GM23338 (cell line): ENCODE results near the gene ITGA8. TPM values are rescaled to one million over a fixed set of nuclear protein-coding genes. Genes with fewer than 3 reads are reported as not detected.

Source experiments
- ATAC-seq: fragments of 200-7000 bp; cut with Tn5 transposase; 3 replicates; pipeline ENCODE4 v1.9.1; 2020
- DNase-seq: peaks from one replicate; pipeline ENCODE4 v3.0.0-alpha.2; 2015; ENCODE audit warnings: low spot score
- H2AFZ ChIP-seq: fragments of 200-600 bp; sonication (generic); 2 replicates; pipeline ENCODE4 v1.8.0; 2016; ENCODE audit warnings: antibody characterized with exemption, mild to moderate bottlenecking, moderate library complexity
- H3F3A ChIP-seq: fragments of 200-600 bp; sonication (generic); replicated peaks from 2 replicates; pipeline ENCODE4 v1.8.0; 2017; ENCODE audit warnings: antibody characterized with exemption, mixed run types, low read depth
- H3K27ac ChIP-seq: fragments of 200-600 bp; sonication (generic); 2 replicates; pipeline ENCODE4 v1.6.1; 2016; ENCODE audit warnings: low read depth
- H3K27me3 ChIP-seq: fragments of 200-600 bp; sonication (generic); 2 replicates; pipeline ENCODE4 v1.8.0; 2016; ENCODE audit warnings: mild to moderate bottlenecking, mixed run types, moderate library complexity; ENCODE audit not compliant: insufficient read depth
- H3K36me3 ChIP-seq: fragments of 200-600 bp; sonication (generic); 2 replicates; pipeline ENCODE4 v1.8.0; 2016; ENCODE audit warnings: mild to moderate bottlenecking; ENCODE audit not compliant: insufficient read depth
- H3K4me1 ChIP-seq: fragments of 200-600 bp; sonication (generic); 2 replicates; pipeline ENCODE4 v1.8.0; 2016; ENCODE audit warnings: mild to moderate bottlenecking, moderate library complexity; ENCODE audit not compliant: insufficient read depth
- H3K4me2 ChIP-seq: fragments of 200-600 bp; sonication (generic); 2 replicates; pipeline ENCODE4 v1.7.1; 2017; ENCODE audit warnings: mixed run types
- H3K4me3 ChIP-seq: fragments of 200-600 bp; sonication (generic); 2 replicates; pipeline ENCODE4 v1.6.1; 2016; ENCODE audit warnings: mixed run types
- H3K79me2 ChIP-seq: fragments of 200-600 bp; sonication (generic); replicated peaks from 2 replicates; pipeline ENCODE4 v1.8.0; 2017; ENCODE audit warnings: mild to moderate bottlenecking; ENCODE audit not compliant: insufficient read depth
- H3K9me2 ChIP-seq: fragments of 200-600 bp; sonication (generic); 2 replicates; pipeline ENCODE4 v1.8.0; 2017; ENCODE audit not compliant: insufficient read depth
- H4K20me1 ChIP-seq: fragments of 200-600 bp; sonication (generic); replicated peaks from 2 replicates; pipeline ENCODE4 v1.8.0; 2017; ENCODE audit warnings: mild to moderate bottlenecking; ENCODE audit not compliant: insufficient read depth
- H3K27ac Mint-ChIP-seq: 2 replicates; pipeline ENCODE4 v1.8.0; 2020; ENCODE audit warnings: inconsistent platforms, mild to moderate bottlenecking, moderate library complexity, mixed read lengths
- H3K27me3 Mint-ChIP-seq: 3 replicates; pipeline ENCODE4 v1.8.0; 2022; ENCODE audit warnings: low read depth, mild to moderate bottlenecking, moderate library complexity, mixed read lengths, inconsistent platforms; ENCODE audit not compliant: insufficient read depth, poor library complexity
- H3K36me3 Mint-ChIP-seq: 3 replicates; pipeline ENCODE4 v1.8.0; 2021; ENCODE audit warnings: low read depth, mild to moderate bottlenecking, inconsistent platforms, moderate library complexity, mixed read lengths
- H3K4me1 Mint-ChIP-seq: 3 replicates; pipeline ENCODE4 v1.8.0; 2020; ENCODE audit warnings: mild to moderate bottlenecking, inconsistent platforms, mixed read lengths
- H3K4me3 Mint-ChIP-seq: 3 replicates; pipeline ENCODE4 v1.8.0; 2021; ENCODE audit warnings: moderate library complexity, mild to moderate bottlenecking, inconsistent platforms, mixed read lengths
- H3K9me3 Mint-ChIP-seq: 3 replicates; pipeline ENCODE4 v1.8.0; 2020; ENCODE audit warnings: moderate library complexity, mild to moderate bottlenecking, inconsistent platforms, mixed read lengths
- EZH2 ChIP-seq: fragments of 200-600 bp; sonication (generic); IDR thresholded peaks from one replicate; pipeline ENCODE4 v1.8.0; 2017; ENCODE audit warnings: antibody characterized with exemption, mild to moderate bottlenecking, low read depth; ENCODE audit not compliant: unreplicated experiment
- EZH2phosphoT487 ChIP-seq: fragments of 200-600 bp; sonication (generic); IDR thresholded peaks from one replicate; pipeline ENCODE4 v1.8.1; 2018; ENCODE audit warnings: antibody characterized with exemption; ENCODE audit not compliant: unreplicated experiment
- JUNB ChIP-seq: IDR thresholded peaks from one replicate; pipeline ENCODE4 v1.6.1; 2016; ENCODE audit warnings: antibody characterized with exemption; ENCODE audit not compliant: unreplicated experiment
- NANOG ChIP-seq: IDR thresholded peaks from 2 replicates; pipeline ENCODE4 v1.6.1; 2016; ENCODE audit warnings: antibody characterized with exemption, borderline replicate concordance
- ZNF331 ChIP-seq: fragments of 250-450 bp; sonication (Bioruptor Pico); IDR thresholded peaks from 2 replicates; pipeline ENCODE4 v1.5.0; 2020; ENCODE audit warnings: low read depth, mild to moderate bottlenecking, moderate library complexity
- polyA plus RNA-seq: library from polyadenylated mRNA; unstranded; fragments of >200 nt; fragmentation: Nextera tagmentation; extraction: Ambion mirVana; gene quantifications from 2 replicates; pipeline ENCODE4 v1.2.1, GENCODE V29; 2016
- total RNA-seq: library from RNA; depleted of rRNA; stranded (reverse); fragments of >200 nt; shearing (Covaris generic); gene quantifications from 2 replicates; pipeline ENCODE4 v1.2.3, GENCODE V29; 2014
- TF ChIP-seq, protein P1 (sequence below): fragments of 250-450 bp; sonication (Bioruptor Pico); IDR thresholded peaks from 2 replicates; pipeline ENCODE4 v1.5.0; 2020; ENCODE audit warnings: mild to moderate bottlenecking, moderate library complexity
- TF ChIP-seq, protein P2 (sequence below): IDR thresholded peaks from 2 replicates; pipeline ENCODE4 v1.6.1; 2016; ENCODE audit warnings: antibody characterized with exemption
- TF ChIP-seq, protein P3 (sequence below): IDR thresholded peaks from one replicate; pipeline ENCODE4 v1.6.1; 2018; ENCODE audit warnings: antibody characterized with exemption; ENCODE audit not compliant: unreplicated experiment

ITGA8 gene
- total and polyA plus RNA-seq, 2 experiments from 2014 or later: not detected

DNA sequence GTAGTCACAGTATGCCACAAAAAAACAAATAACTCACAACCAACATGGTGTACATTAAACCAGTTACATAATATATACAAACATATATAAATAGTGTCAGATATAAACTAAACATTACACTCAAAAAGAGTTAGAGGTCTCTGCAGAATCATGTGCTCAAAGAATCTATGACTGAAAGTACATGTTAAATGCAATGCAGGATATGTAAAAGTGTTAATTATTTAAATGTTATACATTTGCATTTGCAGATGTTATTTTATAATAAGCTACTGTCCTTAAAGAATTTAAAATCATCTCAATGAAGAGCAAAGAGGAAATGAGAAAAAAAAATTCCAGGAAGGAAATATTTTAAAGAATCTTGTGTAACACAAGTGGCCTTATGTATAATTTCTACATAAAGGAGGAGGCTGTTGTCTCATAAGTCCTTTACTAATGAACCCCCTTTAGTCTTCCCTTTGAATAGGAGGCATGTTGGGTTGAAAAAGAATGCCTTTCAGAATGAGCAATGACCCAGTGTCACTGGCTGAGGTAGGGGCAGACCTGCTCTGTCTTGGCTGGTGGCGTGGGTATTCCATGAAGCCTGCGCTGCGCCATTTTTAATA, 148.9 kb downstream of the ITGA8 start:
- H3K4me3 ChIP-seq: no peak overlapping the region
- no peak overlapping the region for H3K4me3 Mint-ChIP-seq
- ATAC-seq: no peak
- H2AFZ ChIP-seq: peak overlapping the region; percentile 25
- no peak for TF ChIP-seq EZH2phosphoT487
- TF ChIP-seq, protein P1, sequence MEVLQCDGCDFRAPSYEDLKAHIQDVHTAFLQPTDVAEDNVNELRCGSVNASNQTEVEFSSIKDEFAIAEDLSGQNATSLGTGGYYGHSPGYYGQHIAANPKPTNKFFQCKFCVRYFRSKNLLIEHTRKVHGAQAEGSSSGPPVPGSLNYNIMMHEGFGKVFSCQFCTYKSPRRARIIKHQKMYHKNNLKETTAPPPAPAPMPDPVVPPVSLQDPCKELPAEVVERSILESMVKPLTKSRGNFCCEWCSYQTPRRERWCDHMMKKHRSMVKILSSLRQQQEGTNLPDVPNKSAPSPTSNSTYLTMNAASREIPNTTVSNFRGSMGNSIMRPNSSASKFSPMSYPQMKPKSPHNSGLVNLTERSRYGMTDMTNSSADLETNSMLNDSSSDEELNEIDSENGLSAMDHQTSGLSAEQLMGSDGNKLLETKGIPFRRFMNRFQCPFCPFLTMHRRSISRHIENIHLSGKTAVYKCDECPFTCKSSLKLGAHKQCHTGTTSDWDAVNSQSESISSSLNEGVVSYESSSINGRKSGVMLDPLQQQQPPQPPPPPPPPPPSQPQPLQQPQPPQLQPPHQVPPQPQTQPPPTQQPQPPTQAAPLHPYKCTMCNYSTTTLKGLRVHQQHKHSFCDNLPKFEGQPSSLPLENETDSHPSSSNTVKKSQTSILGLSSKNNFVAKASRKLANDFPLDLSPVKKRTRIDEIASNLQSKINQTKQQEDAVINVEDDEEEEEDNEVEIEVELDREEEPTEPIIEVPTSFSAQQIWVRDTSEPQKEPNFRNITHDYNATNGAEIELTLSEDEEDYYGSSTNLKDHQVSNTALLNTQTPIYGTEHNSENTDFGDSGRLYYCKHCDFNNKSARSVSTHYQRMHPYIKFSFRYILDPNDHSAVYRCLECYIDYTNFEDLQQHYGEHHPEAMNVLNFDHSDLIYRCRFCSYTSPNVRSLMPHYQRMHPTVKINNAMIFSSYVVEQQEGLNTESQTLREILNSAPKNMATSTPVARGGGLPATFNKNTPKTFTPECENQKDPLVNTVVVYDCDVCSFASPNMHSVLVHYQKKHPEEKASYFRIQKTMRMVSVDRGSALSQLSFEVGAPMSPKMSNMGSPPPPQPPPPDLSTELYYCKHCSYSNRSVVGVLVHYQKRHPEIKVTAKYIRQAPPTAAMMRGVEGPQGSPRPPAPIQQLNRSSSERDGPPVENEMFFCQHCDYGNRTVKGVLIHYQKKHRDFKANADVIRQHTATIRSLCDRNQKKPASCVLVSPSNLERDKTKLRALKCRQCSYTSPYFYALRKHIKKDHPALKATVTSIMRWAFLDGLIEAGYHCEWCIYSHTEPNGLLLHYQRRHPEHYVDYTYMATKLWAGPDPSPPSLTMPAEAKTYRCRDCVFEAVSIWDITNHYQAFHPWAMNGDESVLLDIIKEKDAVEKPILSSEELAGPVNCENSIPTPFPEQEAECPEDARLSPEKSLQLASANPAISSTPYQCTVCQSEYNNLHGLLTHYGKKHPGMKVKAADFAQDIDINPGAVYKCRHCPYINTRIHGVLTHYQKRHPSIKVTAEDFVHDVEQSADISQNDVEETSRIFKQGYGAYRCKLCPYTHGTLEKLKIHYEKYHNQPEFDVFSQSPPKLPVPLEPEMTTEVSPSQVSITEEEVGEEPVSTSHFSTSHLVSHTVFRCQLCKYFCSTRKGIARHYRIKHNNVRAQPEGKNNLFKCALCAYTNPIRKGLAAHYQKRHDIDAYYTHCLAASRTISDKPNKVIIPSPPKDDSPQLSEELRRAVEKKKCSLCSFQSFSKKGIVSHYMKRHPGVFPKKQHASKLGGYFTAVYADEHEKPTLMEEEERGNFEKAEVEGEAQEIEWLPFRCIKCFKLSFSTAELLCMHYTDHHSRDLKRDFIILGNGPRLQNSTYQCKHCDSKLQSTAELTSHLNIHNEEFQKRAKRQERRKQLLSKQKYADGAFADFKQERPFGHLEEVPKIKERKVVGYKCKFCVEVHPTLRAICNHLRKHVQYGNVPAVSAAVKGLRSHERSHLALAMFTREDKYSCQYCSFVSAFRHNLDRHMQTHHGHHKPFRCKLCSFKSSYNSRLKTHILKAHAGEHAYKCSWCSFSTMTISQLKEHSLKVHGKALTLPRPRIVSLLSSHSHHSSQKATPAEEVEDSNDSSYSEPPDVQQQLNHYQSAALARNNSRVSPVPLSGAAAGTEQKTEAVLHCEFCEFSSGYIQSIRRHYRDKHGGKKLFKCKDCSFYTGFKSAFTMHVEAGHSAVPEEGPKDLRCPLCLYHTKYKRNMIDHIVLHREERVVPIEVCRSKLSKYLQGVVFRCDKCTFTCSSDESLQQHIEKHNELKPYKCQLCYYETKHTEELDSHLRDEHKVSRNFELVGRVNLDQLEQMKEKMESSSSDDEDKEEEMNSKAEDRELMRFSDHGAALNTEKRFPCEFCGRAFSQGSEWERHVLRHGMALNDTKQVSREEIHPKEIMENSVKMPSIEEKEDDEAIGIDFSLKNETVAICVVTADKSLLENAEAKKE (CRISPR knock-in tag): no peak
- TF ChIP-seq, protein P2, sequence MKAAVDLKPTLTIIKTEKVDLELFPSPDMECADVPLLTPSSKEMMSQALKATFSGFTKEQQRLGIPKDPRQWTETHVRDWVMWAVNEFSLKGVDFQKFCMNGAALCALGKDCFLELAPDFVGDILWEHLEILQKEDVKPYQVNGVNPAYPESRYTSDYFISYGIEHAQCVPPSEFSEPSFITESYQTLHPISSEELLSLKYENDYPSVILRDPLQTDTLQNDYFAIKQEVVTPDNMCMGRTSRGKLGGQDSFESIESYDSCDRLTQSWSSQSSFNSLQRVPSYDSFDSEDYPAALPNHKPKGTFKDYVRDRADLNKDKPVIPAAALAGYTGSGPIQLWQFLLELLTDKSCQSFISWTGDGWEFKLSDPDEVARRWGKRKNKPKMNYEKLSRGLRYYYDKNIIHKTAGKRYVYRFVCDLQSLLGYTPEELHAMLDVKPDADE: no peak
- TF ChIP-seq EZH2: no peak
- TF ChIP-seq JUNB: no peak
- TF ChIP-seq, protein P3, sequence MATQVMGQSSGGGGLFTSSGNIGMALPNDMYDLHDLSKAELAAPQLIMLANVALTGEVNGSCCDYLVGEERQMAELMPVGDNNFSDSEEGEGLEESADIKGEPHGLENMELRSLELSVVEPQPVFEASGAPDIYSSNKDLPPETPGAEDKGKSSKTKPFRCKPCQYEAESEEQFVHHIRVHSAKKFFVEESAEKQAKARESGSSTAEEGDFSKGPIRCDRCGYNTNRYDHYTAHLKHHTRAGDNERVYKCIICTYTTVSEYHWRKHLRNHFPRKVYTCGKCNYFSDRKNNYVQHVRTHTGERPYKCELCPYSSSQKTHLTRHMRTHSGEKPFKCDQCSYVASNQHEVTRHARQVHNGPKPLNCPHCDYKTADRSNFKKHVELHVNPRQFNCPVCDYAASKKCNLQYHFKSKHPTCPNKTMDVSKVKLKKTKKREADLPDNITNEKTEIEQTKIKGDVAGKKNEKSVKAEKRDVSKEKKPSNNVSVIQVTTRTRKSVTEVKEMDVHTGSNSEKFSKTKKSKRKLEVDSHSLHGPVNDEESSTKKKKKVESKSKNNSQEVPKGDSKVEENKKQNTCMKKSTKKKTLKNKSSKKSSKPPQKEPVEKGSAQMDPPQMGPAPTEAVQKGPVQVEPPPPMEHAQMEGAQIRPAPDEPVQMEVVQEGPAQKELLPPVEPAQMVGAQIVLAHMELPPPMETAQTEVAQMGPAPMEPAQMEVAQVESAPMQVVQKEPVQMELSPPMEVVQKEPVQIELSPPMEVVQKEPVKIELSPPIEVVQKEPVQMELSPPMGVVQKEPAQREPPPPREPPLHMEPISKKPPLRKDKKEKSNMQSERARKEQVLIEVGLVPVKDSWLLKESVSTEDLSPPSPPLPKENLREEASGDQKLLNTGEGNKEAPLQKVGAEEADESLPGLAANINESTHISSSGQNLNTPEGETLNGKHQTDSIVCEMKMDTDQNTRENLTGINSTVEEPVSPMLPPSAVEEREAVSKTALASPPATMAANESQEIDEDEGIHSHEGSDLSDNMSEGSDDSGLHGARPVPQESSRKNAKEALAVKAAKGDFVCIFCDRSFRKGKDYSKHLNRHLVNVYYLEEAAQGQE: no peak
- TF ChIP-seq NANOG: no peak
- TF ChIP-seq ZNF331 (CRISPR knock-in tag): no peak
- H3K4me2 ChIP-seq: peak overlapping the region; percentile 11; the same call in 1 of the 2 replicates
- H3K27ac ChIP-seq: no peak overlapping the region
- no peaks in the 10 kb centered on the region for H3K27me3 ChIP-seq
- DNase-seq: no peak
- H3K4me1 ChIP-seq: peaks cover 8% of the 10 kb centered on the region
- H3F3A ChIP-seq: no peaks in the 10 kb centered on the region
- H3K9me3 Mint-ChIP-seq: no peaks in the 10 kb centered on the region
- H3K27ac Mint-ChIP-seq: no peak overlapping the region; the same call in 1 of the 2 replicates
- H3K79me2 ChIP-seq: no peaks in the 10 kb centered on the region
- peaks cover 6% of the 10 kb centered on the region for H3K4me1 Mint-ChIP-seq
- no peaks in the 10 kb centered on the region for H3K36me3 ChIP-seq
- no peaks in the 10 kb centered on the region for H4K20me1 ChIP-seq
- H3K9me2 ChIP-seq: no peaks in the 10 kb centered on the region
- peaks cover 1% of the 10 kb centered on the region for H3K27me3 Mint-ChIP-seq
- no peaks in the 10 kb centered on the region for H3K36me3 Mint-ChIP-seq
